GM06990 (cell line): ENCODE results near the gene B9D1.

ENCODE experiments used
- DNase-seq: peaks from one replicate; pipeline ENCODE4 v3.0.0-alpha.2; 2011; ENCODE audit not compliant: insufficient read length; ENCODE audit errors: extremely low read depth
- H3K27me3 ChIP-seq: replicated peaks from 2 replicates; pipeline ENCODE4 v1.6.0; 2011; ENCODE audit warnings: low read length; ENCODE audit not compliant: control insufficient read depth, insufficient read depth
- H3K36me3 ChIP-seq: 2 replicates; pipeline ENCODE4 v1.5.1; 2011; ENCODE audit warnings: low read length; ENCODE audit not compliant: control insufficient read depth, insufficient read depth
- H3K4me3 ChIP-seq: replicated peaks from 2 replicates; pipeline ENCODE4 v1.5.1; 2011; ENCODE audit warnings: low read depth, mild to moderate bottlenecking, control low read depth, low read length
- CTCF ChIP-seq: IDR thresholded peaks from 2 replicates; pipeline ENCODE4 v1.5.1; 2011; ENCODE audit warnings: low read length, control low read depth, mild to moderate bottlenecking, inconsistent platforms; ENCODE audit not compliant: insufficient read depth, poor library complexity, severe bottlenecking

B9D1 gene

DNA sequence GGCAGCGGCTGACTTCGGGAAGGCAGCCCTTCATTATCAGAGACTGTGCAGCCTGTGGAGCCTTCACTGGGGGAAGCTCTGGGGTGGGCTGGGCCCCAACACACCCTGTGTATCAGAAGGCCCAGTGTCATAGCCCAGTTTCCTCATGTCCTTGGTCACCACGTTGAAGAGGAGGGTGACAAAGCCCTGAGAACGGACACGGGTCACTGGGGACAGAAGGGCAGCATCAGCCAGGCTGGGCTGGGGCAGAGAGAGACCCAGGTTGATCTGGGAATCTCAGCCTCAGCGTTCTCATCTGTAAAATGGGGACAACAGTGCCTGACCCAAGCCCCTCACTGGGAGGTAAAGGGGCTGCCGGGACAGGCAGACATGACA, 19.3 kb downstream of the B9D1 start:
- no peak for TF ChIP-seq CTCF

GRCh38 chr17:19342611-19343255, 19.8 kb downstream of the B9D1 start:
- no peak for TF ChIP-seq CTCF
- H3K4me3 ChIP-seq: no peak overlapping the region
- no peaks in the 10 kb centered on the region for H3K36me3 ChIP-seq
- no peaks in the 10 kb centered on the region for H3K27me3 ChIP-seq
- DNase-seq: no peak

More for the DNA sequence above, 19.3 kb downstream of the B9D1 start:
- DNase-seq: no peak
- no peaks in the 10 kb centered on the region for H3K36me3 ChIP-seq
- no peak overlapping the region for H3K4me3 ChIP-seq
- no peaks in the 10 kb centered on the region for H3K27me3 ChIP-seq

DNA sequence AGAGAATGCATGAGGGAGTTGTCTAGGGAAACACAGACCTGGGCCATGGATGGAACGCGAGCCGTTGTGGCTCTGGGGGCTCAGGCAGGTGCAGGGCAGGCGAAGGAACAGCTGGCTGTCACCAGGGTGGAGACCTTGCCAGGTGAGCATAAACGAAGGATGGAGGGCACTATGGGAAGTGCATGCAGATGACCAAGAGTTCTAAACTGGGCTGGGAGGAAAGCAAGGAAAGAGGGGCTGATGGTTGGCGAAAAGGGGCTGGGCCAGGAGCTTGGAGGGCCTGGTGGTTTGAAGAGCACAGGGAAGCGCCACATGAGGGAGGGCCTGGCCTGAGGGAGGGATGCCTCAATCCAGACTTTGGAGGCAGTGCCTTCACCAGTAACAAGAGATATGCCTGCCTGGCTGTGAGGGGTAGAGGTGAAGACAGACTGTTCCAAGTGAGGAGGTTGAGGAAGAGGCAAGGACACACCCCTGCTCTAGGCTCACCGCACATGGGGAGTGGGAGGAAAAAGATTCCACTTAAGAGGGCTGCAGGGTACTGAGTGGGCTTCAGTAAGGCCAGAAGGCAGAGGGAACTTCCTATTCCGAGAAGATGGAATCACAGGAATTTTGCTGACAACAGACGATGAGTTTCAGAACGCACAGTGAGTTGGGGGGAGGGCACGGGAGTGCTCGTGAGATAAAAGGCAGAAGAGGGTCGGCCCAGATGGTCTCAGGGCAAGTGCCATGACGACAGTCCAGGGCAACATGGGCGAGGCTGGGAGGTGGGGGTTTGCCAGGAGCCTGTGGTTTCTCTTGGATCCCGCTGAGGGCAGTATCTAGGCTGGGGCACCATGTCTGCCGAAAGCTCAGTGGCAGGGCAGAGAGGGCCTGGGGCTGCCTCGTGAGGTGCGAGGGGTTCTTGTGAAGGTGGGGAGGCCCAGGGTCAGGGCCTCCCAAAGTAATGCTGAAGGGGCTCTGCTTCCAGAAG, 20.6 kb downstream of the B9D1 start:
- H3K36me3 ChIP-seq: no peaks in the 10 kb centered on the region
- no peak for DNase-seq
- TF ChIP-seq CTCF: no peak
- H3K4me3 ChIP-seq: no peak overlapping the region
- no peaks in the 10 kb centered on the region for H3K27me3 ChIP-seq

GRCh38 chr17:19341211-19341631, 21.3 kb downstream of the B9D1 start:
- no peak for TF ChIP-seq CTCF
- Histone ChIP-seq H3K36me3 (no peaks in the 10 kb centered on the region), H3K27me3 (no peaks in the 10 kb centered on the region), H3K4me3 (no peak overlapping the region)
- DNase-seq: no peak

GRCh38 chr17:19339341-19339815, 23.1 kb downstream of the B9D1 start:
- Histone ChIP-seq H3K27me3 (no peaks in the 10 kb centered on the region), H3K36me3 (no peaks in the 10 kb centered on the region), H3K4me3 (no peak overlapping the region)
- DNase-seq: no peak
- TF ChIP-seq CTCF: no peak
